Astrocyte of the cerebellum (primary cell): ENCODE measurements around the gene TYW5.

Experiments
- DNase-seq: peaks from one replicate; pipeline ENCODE4 v3.0.0-alpha.2; 2011; ENCODE audit warnings: low read depth
- H3K4me3 ChIP-seq: 2 replicates; pipeline ENCODE4 v1.5.1; 2011; ENCODE audit warnings: mild to moderate bottlenecking, low read depth, low read length, moderate library complexity
- CTCF ChIP-seq: IDR thresholded peaks from 2 replicates; pipeline ENCODE4 v1.5.1; 2012; ENCODE audit warnings: low read length, low read depth, moderate library complexity, mild to moderate bottlenecking; ENCODE audit errors: missing control alignments
- in situ Hi-C: cut with HindIII; loops from 2 replicates; pipeline ENCODE4 v1.10.0; 2017; ENCODE audit warnings: low sequenced_read_pairs

The TYW5 gene

GRCh38 chr2:199994371-199994770, 39.1 kb upstream of the TYW5 start:
- in situ Hi-C loops: loop anchor here (25.0 kb wide), 1 partner anchor 293 kb away; no protein-coding TSS in a partner anchor
- no peak overlapping the region for H3K4me3 ChIP-seq
- TF ChIP-seq CTCF: no peak
- DNase-seq: no peak

DNA sequence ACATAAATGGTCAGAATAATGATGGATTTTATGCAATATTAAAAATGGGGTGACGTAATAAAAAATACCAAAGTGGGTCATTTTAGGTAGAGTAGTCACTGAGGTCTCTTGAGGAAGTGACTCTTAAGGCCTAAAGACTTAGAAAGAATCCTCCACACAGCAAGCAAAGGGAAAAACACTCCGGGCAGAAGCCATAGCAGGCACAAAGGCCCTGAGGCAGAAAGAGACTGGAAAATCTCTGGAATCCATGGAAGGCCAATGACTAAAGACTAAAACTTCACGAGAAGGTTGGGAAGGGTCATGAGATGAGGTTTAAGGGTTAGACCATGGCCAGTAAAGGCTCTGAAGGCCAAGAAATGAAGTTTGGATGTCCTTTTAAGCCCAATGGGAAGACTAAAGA, 37.0 kb upstream of the TYW5 start:
- TF ChIP-seq CTCF: no peak
- DNase-seq: no peak
- in situ Hi-C loops: loop anchor here (25.0 kb wide), 1 partner anchor 295 kb away; no protein-coding TSS in a partner anchor
- no peak overlapping the region for H3K4me3 ChIP-seq

DNA sequence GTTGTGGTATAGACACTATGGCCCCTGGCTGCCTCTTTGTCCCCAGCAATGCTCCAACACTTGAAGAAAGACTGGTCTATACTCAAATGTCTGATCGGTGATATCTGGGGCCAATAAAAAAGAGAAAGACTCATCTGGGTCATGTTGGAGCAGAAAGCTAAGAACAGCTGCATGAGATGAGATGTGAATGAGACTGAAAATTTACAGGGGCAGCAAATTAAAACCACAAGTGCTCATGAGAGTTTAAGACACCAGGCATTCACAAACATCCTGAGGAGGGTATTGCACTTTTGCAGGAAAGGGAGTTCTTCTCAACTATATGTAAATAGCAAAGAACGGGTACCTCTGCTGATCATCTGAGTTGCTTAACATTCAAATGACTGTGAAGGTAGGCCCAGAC, 36.4 kb upstream of the TYW5 start:
- DNase-seq: no peak
- no peak overlapping the region for H3K4me3 ChIP-seq
- TF ChIP-seq CTCF: no peak
- in situ Hi-C loops: loop anchor here (25.0 kb wide), 1 partner anchor 296 kb away; no protein-coding TSS in a partner anchor

GRCh38 chr2:199989822-199990221, 34.5 kb upstream of the TYW5 start:
- no peak for DNase-seq
- in situ Hi-C loops: loop anchor here (25.0 kb wide), 1 partner anchor 297 kb away; no protein-coding TSS in a partner anchor
- H3K4me3 ChIP-seq: no peak overlapping the region
- no peak for TF ChIP-seq CTCF

GRCh38 chr2:199988151-199988550, 32.9 kb upstream of the TYW5 start:
- H3K4me3 ChIP-seq: no peak overlapping the region
- in situ Hi-C loops: loop anchor here (25.0 kb wide), 1 partner anchor 299 kb away; no protein-coding TSS in a partner anchor
- no peak for TF ChIP-seq CTCF
- no peak for DNase-seq

DNA sequence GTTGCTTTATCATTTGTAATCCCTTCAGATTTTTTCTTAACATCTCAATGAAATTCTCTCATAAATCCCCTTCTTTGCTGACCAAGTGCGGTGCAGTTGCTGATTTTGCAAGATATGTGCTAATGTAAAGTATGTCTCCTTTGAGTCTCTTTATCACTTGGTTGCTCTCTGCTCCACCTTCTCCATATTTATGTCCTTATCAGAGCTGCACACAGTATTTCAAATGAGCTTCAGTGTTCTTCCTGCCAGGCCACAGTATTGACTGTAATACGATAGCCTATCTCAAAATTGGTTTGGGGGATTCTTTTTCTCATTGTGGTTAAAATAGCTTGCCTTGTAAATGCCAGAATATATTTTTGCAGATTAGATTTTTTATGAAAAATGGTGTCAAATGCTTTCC, 32.3 kb upstream of the TYW5 start:
- H3K4me3 ChIP-seq: no peak overlapping the region

More for the DNA sequence above, 32.3 kb upstream of the TYW5 start:
- in situ Hi-C loops: loop anchor here (25.0 kb wide), 1 partner anchor 300 kb away; no protein-coding TSS in a partner anchor
- DNase-seq: no peak
- TF ChIP-seq CTCF: no peak
